Upper lobe of right lung (tissue), 1 donor: ENCODE measurements around the gene SLC30A2. TPM values are rescaled to one million over a fixed set of nuclear protein-coding genes. Genes with fewer than 3 reads are reported as not detected.

ENCODE experiments used
- ATAC-seq: fragments of 200-7000 bp; cut with Tn5 transposase; one replicate; pipeline ENCODE4 v1.9.1; 2020; ENCODE audit warnings: mild to moderate bottlenecking, moderate library complexity
- DNase-seq: peaks from one replicate; pipeline ENCODE4 v3.0.0-alpha.2; 2020
- H3K27ac ChIP-seq: fragments of 200-600 bp; one replicate; pipeline ENCODE4 v1.8.0; 2022
- H3K27me3 ChIP-seq: fragments of 200-600 bp; one replicate; pipeline ENCODE4 v1.8.0; 2022; ENCODE audit warnings: mild to moderate bottlenecking
- H3K36me3 ChIP-seq: fragments of 200-600 bp; one replicate; pipeline ENCODE4 v1.8.0; 2022
- H3K4me1 ChIP-seq: fragments of 200-600 bp; one replicate; pipeline ENCODE4 v1.8.0; 2022
- H3K4me3 ChIP-seq: fragments of 200-600 bp; one replicate; pipeline ENCODE4 v1.8.0; 2022; ENCODE audit warnings: mild to moderate bottlenecking
- H3K9me3 ChIP-seq: fragments of 200-600 bp; one replicate; pipeline ENCODE4 v1.8.0; 2022
- intact Hi-C: fragments of 100-400 bp; cut with DNase I; formaldehyde crosslinking; loops from one replicate; pipeline ENCODE4 v1.11.0; 2022
- total RNA-seq: library from RNA; stranded (reverse); fragmentation: NEBNext Ultra II Directional; extraction: Animal tissue kit (Norgen Biotek cat#: 25700); gene quantifications from one replicate; pipeline ENCODE4 v1.2.1, GENCODE V29; 2021
- TF ChIP-seq, protein P1 (sequence below): fragments of 200-600 bp; IDR thresholded peaks from one replicate; pipeline ENCODE4 v1.8.0; 2022; ENCODE audit warnings: antibody characterized with exemption
- donor health status: DM: no; HTN: yes; CAD: no; lungs with severe emphysema.

Gene SLC30A2
- total RNA-seq, 1 donor from 2014 or later = not detected

DNA sequence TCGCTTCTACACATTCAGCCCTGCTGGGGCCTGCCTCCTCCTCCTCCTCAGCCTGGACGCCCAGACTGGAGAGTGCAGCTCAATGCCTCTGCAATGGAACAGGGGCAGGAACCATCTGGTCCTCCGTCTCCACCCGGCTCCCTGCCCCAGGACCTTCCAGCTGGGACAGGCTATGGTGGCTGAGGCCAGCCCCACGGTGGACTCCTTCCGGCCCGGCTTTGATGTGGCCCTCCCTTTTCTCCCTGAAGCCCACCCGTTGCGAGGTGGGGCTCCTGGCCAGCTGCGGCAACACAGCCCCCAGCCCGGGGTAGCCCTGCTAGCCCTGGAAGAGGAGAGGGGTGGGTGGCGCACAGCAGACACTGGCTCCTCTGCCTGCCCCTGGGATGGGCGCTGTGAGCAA is 22.9 kb downstream of the SLC30A2 start:
- peaks cover 6% of the 10 kb centered on the region for H3K4me1 ChIP-seq
- no peaks in the 10 kb centered on the region for H3K36me3 ChIP-seq
- no peak overlapping the region for H3K27ac ChIP-seq
- H3K4me3 ChIP-seq = no peak overlapping the region
- ATAC-seq (no peak), DNase-seq (no peak)
- intact Hi-C loops = no loop called here
- H3K27me3 ChIP-seq = no peaks in the 10 kb centered on the region
- TF ChIP-seq, protein P1, sequence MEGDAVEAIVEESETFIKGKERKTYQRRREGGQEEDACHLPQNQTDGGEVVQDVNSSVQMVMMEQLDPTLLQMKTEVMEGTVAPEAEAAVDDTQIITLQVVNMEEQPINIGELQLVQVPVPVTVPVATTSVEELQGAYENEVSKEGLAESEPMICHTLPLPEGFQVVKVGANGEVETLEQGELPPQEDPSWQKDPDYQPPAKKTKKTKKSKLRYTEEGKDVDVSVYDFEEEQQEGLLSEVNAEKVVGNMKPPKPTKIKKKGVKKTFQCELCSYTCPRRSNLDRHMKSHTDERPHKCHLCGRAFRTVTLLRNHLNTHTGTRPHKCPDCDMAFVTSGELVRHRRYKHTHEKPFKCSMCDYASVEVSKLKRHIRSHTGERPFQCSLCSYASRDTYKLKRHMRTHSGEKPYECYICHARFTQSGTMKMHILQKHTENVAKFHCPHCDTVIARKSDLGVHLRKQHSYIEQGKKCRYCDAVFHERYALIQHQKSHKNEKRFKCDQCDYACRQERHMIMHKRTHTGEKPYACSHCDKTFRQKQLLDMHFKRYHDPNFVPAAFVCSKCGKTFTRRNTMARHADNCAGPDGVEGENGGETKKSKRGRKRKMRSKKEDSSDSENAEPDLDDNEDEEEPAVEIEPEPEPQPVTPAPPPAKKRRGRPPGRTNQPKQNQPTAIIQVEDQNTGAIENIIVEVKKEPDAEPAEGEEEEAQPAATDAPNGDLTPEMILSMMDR = no peak
- no peaks in the 10 kb centered on the region for H3K9me3 ChIP-seq

DNA sequence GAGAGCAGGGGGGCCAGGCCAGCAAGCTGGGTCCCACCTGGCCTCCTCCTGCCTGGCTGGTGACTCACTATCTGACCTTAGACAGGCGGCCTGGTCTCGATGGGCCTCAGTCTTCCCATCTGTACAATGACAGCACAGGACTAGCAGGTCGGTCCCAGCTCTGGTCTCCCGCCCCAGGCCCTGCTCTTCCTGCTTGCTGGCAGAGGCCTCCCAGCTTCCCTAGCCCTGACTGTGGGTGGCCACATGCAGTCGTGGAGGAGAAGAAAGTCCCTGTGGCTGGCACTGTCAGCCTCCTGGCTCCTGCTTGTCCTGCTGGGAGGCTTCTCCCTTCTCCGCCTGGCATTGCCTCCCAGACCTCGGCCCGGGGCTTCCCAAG is 23.5 kb downstream of the SLC30A2 start:
- H3K4me3 ChIP-seq = no peak overlapping the region
- TF ChIP-seq, protein P1 = no peak
- no peaks in the 10 kb centered on the region for H3K27me3 ChIP-seq
- no peaks in the 10 kb centered on the region for H3K36me3 ChIP-seq
- H3K4me1 ChIP-seq = peaks cover 6% of the 10 kb centered on the region
- DNase-seq (no peak), ATAC-seq (no peak)
- intact Hi-C loops = no loop called here
- no peak overlapping the region for H3K27ac ChIP-seq
- H3K9me3 ChIP-seq = no peaks in the 10 kb centered on the region

DNA sequence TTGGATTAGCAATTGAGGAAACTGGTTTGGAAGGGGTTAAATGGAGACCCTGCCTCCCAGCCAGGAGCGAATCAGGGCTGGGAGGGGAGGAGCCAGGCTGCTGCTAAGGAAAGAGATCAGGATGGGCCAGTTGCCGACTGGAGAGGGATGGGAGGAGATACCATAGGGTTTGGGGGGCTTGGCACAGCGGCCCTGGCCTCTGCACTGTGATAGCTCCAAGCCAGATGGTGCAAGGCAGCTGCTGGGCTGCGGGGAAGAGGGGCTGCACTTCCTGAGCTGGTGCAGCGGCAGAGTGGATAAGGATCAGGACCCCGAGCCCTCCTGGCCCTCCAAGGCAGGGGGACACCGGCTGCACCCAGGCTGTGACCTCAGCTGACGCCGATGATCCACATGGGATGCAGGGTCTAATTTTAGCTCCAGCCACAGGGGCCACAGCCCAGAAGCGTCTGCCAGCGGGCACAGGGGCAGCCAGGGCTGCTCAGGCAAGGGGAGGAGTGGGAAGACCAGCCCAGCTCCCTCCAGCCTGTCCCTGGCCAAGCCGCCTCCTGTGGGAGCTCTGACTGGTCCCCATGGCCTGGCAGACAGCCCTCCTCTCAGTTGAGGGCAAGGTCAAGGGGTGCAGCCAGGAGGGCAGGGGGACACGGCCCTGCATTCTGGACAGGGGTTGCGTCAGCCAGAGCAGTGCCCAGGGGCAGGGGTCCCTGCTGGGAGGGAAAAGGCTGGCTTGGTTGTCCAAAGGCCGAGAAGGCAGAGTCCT is 24.1 kb downstream of the SLC30A2 start, which contains the start of gene EXTL1:
EXTL1 (plus strand) TSS at position 129 of the 757 bp plus-strand sequence. CDS start 872 bp downstream, outside the sequence.
- ATAC-seq (peak; percentile 36), DNase-seq (no peak)
- TF ChIP-seq, protein P1 = no peak
- Histone ChIP-seq H3K27ac (peak within 1 kb of the TSS; percentile 13), H3K36me3 (no peaks in the 10 kb centered on the region), H3K4me3 (peak within 1 kb of the TSS; percentile 3), H3K9me3 (no peaks in the 10 kb centered on the region), H3K27me3 (no peaks in the 10 kb centered on the region), H3K4me1 (peaks cover 10% of the 10 kb centered on the region)
- intact Hi-C loops = no loop called here

DNA sequence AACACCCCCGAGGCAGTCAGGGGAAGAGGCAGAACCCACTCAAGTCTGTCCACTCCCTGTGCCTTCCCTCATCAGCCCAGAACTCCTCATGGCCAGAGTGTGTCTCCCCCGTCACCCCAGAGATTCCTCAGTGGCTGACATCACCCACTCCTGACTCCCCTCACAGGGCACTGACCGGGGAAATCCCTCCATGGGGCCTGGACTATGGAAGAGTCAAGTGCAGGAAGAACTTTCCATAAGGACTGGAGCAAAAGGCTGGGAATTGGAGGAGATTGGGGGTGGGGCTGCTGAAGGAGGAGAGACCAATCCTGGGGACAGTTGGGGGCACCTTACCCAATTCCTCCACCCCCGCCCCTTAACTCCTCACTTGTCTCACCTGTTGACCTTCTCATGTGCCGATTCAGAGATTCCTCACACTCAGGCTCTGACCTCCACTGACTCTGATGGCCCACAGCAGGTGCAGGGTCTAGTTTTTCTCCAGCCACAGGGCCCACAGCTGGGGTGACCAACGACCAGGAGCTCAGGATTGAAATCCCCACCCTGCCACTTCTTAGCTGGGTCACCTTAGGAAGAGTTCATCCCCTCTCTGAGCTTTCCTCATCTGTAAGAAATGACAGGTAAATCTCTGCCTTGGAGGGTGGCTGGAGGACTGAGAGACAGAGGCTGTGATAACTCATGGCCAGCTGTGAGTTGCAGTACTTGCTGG is 24.8 kb downstream of the SLC30A2 start:
- DNase-seq (no peak), ATAC-seq (no peak)
- no peaks in the 10 kb centered on the region for H3K36me3 ChIP-seq
- H3K27ac ChIP-seq = peak overlapping the region; percentile 13
- H3K4me1 ChIP-seq = peaks cover 16% of the 10 kb centered on the region
- no peaks in the 10 kb centered on the region for H3K27me3 ChIP-seq
- intact Hi-C loops = no loop called here
- H3K4me3 ChIP-seq = no peak overlapping the region
- TF ChIP-seq, protein P1 = no peak
- no peaks in the 10 kb centered on the region for H3K9me3 ChIP-seq

DNA sequence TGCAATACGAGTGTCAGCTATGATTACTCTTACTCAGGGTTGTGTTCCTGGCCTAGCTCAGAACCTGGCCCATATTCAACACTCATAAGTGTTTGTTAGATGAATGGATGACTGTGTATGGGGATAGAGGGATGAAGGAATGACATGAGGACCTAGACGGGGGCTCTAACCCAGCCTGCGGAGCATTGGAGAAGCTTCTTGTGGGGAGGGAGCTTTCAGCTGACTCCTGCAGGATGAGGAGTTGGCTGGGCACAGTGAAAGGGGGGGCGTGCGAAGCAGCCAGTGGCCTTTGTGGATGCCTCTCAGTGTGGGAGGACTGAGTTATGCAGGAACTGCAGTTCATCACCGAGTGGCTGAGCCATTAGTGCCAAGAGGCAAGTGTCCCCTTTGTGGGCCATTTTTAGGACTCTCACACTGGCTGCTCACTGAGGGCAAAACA is 25.6 kb downstream of the SLC30A2 start:
- H3K4me1 ChIP-seq = peaks cover 22% of the 10 kb centered on the region
- TF ChIP-seq, protein P1 = no peak
- intact Hi-C loops = no loop called here
- no peak overlapping the region for H3K27ac ChIP-seq
- no peaks in the 10 kb centered on the region for H3K9me3 ChIP-seq
- no peak for ATAC-seq
- no peak for DNase-seq
- no peaks in the 10 kb centered on the region for H3K36me3 ChIP-seq
- H3K4me3 ChIP-seq = no peak overlapping the region
- H3K27me3 ChIP-seq = no peaks in the 10 kb centered on the region
